GM12891 (cell line): ENCODE data around the gene HDAC2.
"Not testable (repeated sequence)": the region's sequence is repeated elsewhere in the genome, so short reads cannot be mapped to it uniquely, and the experiment has no call there.

ENCODE experiments used
- PAX5 ChIP-seq: IDR thresholded peaks from 2 replicates; pipeline ENCODE4 v1.6.1; 2011; ENCODE audit warnings: low read length, moderate library complexity, mild to moderate bottlenecking; ENCODE audit not compliant: insufficient read depth, severe bottlenecking
- POLR2A ChIP-seq: IDR thresholded peaks from 2 replicates; pipeline ENCODE4 v1.6.1; 2011; ENCODE audit warnings: low read depth, low read length, control low read depth
- POLR2AphosphoS5 ChIP-seq: IDR thresholded peaks from 2 replicates; pipeline ENCODE4 v1.6.1; 2011; ENCODE audit warnings: low read depth, low read length, control low read depth
- POU2F2 ChIP-seq: IDR thresholded peaks from 2 replicates; pipeline ENCODE4 v1.6.1; 2011; ENCODE audit warnings: low read depth, mild to moderate bottlenecking, control low read depth, low read length, moderate library complexity
- SPI1 ChIP-seq: IDR thresholded peaks from 2 replicates; pipeline ENCODE4 v1.6.1; 2011; ENCODE audit warnings: low read depth, low read length, control low read depth
- TAF1 ChIP-seq: IDR thresholded peaks from 2 replicates; pipeline ENCODE4 v1.6.1; 2011; ENCODE audit warnings: low read depth, low read length, control low read depth

DNA sequence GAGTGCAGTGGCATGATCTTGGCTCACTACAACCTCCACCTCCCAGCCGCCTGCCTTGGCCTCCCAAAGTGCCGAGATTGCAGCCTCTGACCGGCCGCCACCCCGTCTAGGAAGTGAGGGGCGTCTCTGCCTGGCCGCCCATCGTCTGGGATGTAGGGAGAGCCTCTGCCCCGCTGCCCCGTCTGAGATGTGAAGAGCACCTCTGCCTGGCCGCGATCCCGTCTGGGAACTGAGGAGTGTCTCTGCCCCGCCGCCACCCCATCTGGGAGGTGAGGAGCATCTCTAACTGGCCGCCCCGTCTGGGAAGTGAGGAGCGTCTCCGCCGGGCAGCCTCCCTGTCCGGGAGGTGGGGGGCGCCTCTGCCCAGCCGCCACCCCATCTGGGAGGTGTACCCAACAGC is 39.0 kb downstream of the HDAC2 start:
- not testable (repeated sequence) for TF ChIP-seq PAX5, POLR2AphosphoS5, POLR2A, TAF1, SPI1, POU2F2
